Heart right ventricle (tissue), 16 donors: ENCODE measurements around the gene C1orf53. TPM values are rescaled to one million over a fixed set of nuclear protein-coding genes. Genes with fewer than 3 reads are reported as not detected.

ENCODE experiments used
- ATAC-seq, 8 donors: fragments of 200-7000 bp; cut with Tn5 transposase; one replicate each; pipeline ENCODE4 v1.9.1; 2020; ENCODE audit warnings: mild to moderate bottlenecking in 8 of 8, moderate library complexity in 8 of 8, moderate number of reproducible peaks in 1 of 8
- DNase-seq, 2 donors: peaks; one replicate each; pipeline ENCODE4 v3.0.0-alpha.2; 2020
- H3K27ac ChIP-seq, 10 donors: fragments of 200-600 bp; sonication (generic) in 2 of 10; one replicate each; pipeline versions ENCODE4 v1.5.0 to v1.8.0; 2020 to 2022; ENCODE audit warnings: mild to moderate bottlenecking in 3 of 10
- H3K27me3 ChIP-seq, 7 donors: fragments of 200-600 bp; one replicate each; pipeline ENCODE4 v1.8.0; 2021 to 2022; ENCODE audit warnings: mild to moderate bottlenecking in 2 of 7
- H3K36me3 ChIP-seq, 9 donors: fragments of 200-600 bp; sonication (generic) in 1 of 9; one replicate each; pipeline versions ENCODE4 v1.5.0 to v1.8.0; 2020 to 2022; ENCODE audit warnings: mild to moderate bottlenecking in 2 of 9
- H3K4me1 ChIP-seq, 9 donors: fragments of 200-600 bp; sonication (generic) in 1 of 9; one replicate each; pipeline versions ENCODE4 v1.5.0 to v1.8.0; 2020 to 2022; ENCODE audit warnings: mild to moderate bottlenecking in 4 of 9
- H3K4me3 ChIP-seq, 10 donors: fragments of 200-600 bp; sonication (generic) in 2 of 10; one replicate each; pipeline versions ENCODE4 v1.5.0 to v1.8.0; 2020 to 2022; ENCODE audit warnings: mild to moderate bottlenecking in 7 of 10, moderate library complexity in 2 of 10
- H3K9me3 ChIP-seq, 11 donors: fragments of 200-600 bp in 10 of 11; sonication (generic) in 2 of 11; one replicate each; pipeline versions ENCODE4 v1.5.0 to v1.8.0; 2013 to 2022; ENCODE audit warnings: mild to moderate bottlenecking in 2 of 11, control low read depth in 1 of 11, moderate library complexity in 1 of 11
- CTCF ChIP-seq, 9 donors: fragments of 200-600 bp; sonication (generic) in 2 of 9; IDR thresholded peaks; one replicate each; pipeline versions ENCODE4 v1.5.0 to v1.8.0; 2021 to 2022; ENCODE audit warnings: antibody characterized with exemption in 9 of 9, mild to moderate bottlenecking in 5 of 9, moderate library complexity in 1 of 9
- WGBS, 2 donors: extraction: QIAGEN DNeasy Blood & Tissue Kit; methylation state at CpG; one replicate each; pipeline ENCODE4 v1.1.7; 2013; ENCODE audit warnings: inconsistent platforms in 1 of 2; 5-methylcytosine and 5-hydroxymethylcytosine counted together
- intact Hi-C, 10 donors: fragments of 100-400 bp; cut with DNase I; formaldehyde crosslinking; loops; one replicate each; pipeline versions ENCODE4 v1.11.1 to v1.14.2; 2022
- polyA plus RNA-seq, 2 donors: library from polyadenylated mRNA; stranded (reverse); fragments of 200-250 nt; gene quantifications; one replicate each; pipeline ENCODE4 v1.2.3, GENCODE V29; 2013
- total RNA-seq, 10 donors: library from RNA; stranded (reverse); fragmentation: NEBNext Ultra II Directional in 3 of 10; extraction: Animal tissue kit (Norgen Biotek cat#: 25700) in 3 of 10; gene quantifications; one replicate each; pipeline versions ENCODE4 v1.2.1 to v1.2.4, GENCODE V29; 2021 to 2023
- donor health status: Arrhythmogenic right ventricular cardiomyopathy.
- donor health status: ischemic (EF 13 %, LVEDD 7.1; RV severe dilation, severe dysfunction).
- donor health status: healthy with polysubstance abuse.
- donor health status: DM: no; HTN: yes; CAD: no.
- donor health status: DM: no; HTN: no; CAD: no.
- donor health status: ischemic (EF 25% LVEDD 6.9; RV normal size, moderate dysfunction).
- donor health status: ischemic (EF 25% LVEDD 5.7; RV mildly dilated, moderate dysfunction).
- donor health status: healthy.
- donor health status: DM: yes; HTN: yes; CAD: no.
- donor health status: Ischemic cardiomyopathy.
- donor health status: ischemic (EF 35%, LVEDD 5.7; RV mildly dilated, moderate dysfunction).
- donor health status: nonischemic (EF 11% LVEDD 7.7; RV severe dilation, severe dysfunction).
- donor health status: DM: yes; HTN: yes; CAD: no.
- donor health status: PGD.
- donor health status: ischemic (EF 29% LVEDD 5.4; RV normal size, mild dysfunction).
- donor health status: nonischemic (EF 23%, LVEDD 6.1; RV moderate dilation, normal function).

The C1orf53 gene
- total and polyA plus RNA-seq, 12 donors, result 2.9 to 10.7 (median 5.9) TPM

- WGBS, 2 donors, result 88 to 96% methylated on average over 3 of the region's 3 CpGs
- no peaks in the 10 kb centered on the region for H3K4me1 ChIP-seq
- intact Hi-C loops, result loop anchor here in 1 of 10 donors (10.0 kb wide), 1 partner anchor 337 kb away; no protein-coding TSS in a partner anchor
- H3K4me3 ChIP-seq, result no peak overlapping the region
- ATAC-seq, result no peak
- H3K27me3 ChIP-seq, result peaks cover 0 to 4% (median 0%) of the 10 kb centered on the region in 7 donors
- peaks cover 0 to 3% (median 0%) of the 10 kb centered on the region in 11 donors for H3K9me3 ChIP-seq
- DNase-seq, result no peak
- no peak overlapping the region for H3K27ac ChIP-seq
- TF ChIP-seq CTCF (IDR thresholded peaks at IDR 0.05), result no peak
- no peaks in the 10 kb centered on the region for H3K36me3 ChIP-seq
Observed at GRCh38 chr1:197862221-197862620, 40.2 kb upstream of the C1orf53 start.

- Histone ChIP-seq H3K4me1 (no peaks in the 10 kb centered on the region), H3K27ac (no peak overlapping the region), H3K9me3 (peaks cover 0 to 3% (median 0%) of the 10 kb centered on the region in 11 donors), H3K36me3 (no peaks in the 10 kb centered on the region), H3K4me3 (no peak overlapping the region), H3K27me3 (peaks cover 0 to 4% (median 0%) of the 10 kb centered on the region in 7 donors)
- no peak for ATAC-seq
- TF ChIP-seq CTCF (IDR thresholded peaks at IDR 0.05), result no peak
- no peak for DNase-seq
- intact Hi-C loops, result loop anchor here in 1 of 10 donors (10.0 kb wide), 1 partner anchor 338 kb away; no protein-coding TSS in a partner anchor
Observed at GRCh38 chr1:197862671-197863070, 39.8 kb upstream of the C1orf53 start.

- H3K27me3 ChIP-seq, result peaks cover 0 to 4% (median 0%) of the 10 kb centered on the region in 7 donors
- intact Hi-C loops, result loop anchor here in 7 of 10 donors (5.0 to 10.0 kb wide), 4 partner anchors 249 to 344 kb away; no protein-coding TSS in a partner anchor
- no peaks in the 10 kb centered on the region for H3K36me3 ChIP-seq
- no peak overlapping the region for H3K27ac ChIP-seq
- no peaks in the 10 kb centered on the region for H3K4me1 ChIP-seq
- DNase-seq, result no peak
- no peaks in the 10 kb centered on the region for H3K9me3 ChIP-seq
- H3K4me3 ChIP-seq, result no peak overlapping the region
- no peak for TF ChIP-seq CTCF (IDR thresholded peaks at IDR 0.05)
- no peak for ATAC-seq
- WGBS, 2 donors, result 91% methylated on average over 2 of the region's 2 CpGs
Observed at GRCh38 chr1:197865809-197866208, 36.6 kb upstream of the C1orf53 start.

- intact Hi-C loops, result loop anchor here in 9 of 10 donors (2.0 to 10.0 kb wide), 6 partner anchors 250 to 347 kb away; no protein-coding TSS in a partner anchor
- Histone ChIP-seq H3K36me3 (no peaks in the 10 kb centered on the region), H3K27ac (no peak overlapping the region), H3K9me3 (no peaks in the 10 kb centered on the region), H3K4me3 (no peak overlapping the region), H3K27me3 (peaks cover 0 to 4% (median 0%) of the 10 kb centered on the region in 7 donors), H3K4me1 (no peaks in the 10 kb centered on the region)
- ATAC-seq (peak in 6 of 8 donors; percentile 71 to 92 (median 82)), DNase-seq (peak in 1 of 2 donors; percentile 30)
- TF ChIP-seq CTCF (IDR thresholded peaks at IDR 0.05), result peak; percentile 13 to 77 (median 65)
- 11 to 13% methylated on average over 7 of the region's 7 CpGs for WGBS, 2 donors
Observed at GRCh38 chr1:197868751-197869489, 33.5 kb upstream of the C1orf53 start.
